Ishikawa (cell line): Measurements from ENCODE around the gene CRTC3.
A peak's percentile ranks its signal among the peaks of the same experiment; 100 is the strongest.

Experiments
- CEBPB ChIP-seq: IDR thresholded peaks from 2 replicates; pipeline ENCODE4 v1.6.1; 2012
- CREB1 ChIP-seq: IDR thresholded peaks from 2 replicates; pipeline ENCODE4 v1.6.1; 2012; ENCODE audit warnings: low read depth
- EGR1 ChIP-seq: IDR thresholded peaks from 2 replicates; pipeline ENCODE4 v1.6.1; 2012
- EP300 ChIP-seq: IDR thresholded peaks from 2 replicates; pipeline ENCODE4 v1.6.1; 2012; ENCODE audit warnings: borderline replicate concordance
- FOXM1 ChIP-seq: IDR thresholded peaks from 2 replicates; pipeline ENCODE4 v1.6.1; 2012; ENCODE audit warnings: low read depth, borderline replicate concordance
- MAX ChIP-seq: IDR thresholded peaks from 2 replicates; pipeline ENCODE4 v1.6.1; 2012
- NFIC ChIP-seq: IDR thresholded peaks from 2 replicates; pipeline ENCODE4 v1.6.1; 2012
- RAD21 ChIP-seq: IDR thresholded peaks from 2 replicates; pipeline ENCODE4 v1.6.1; 2012; ENCODE audit warnings: low read depth
- TAF1 ChIP-seq: IDR thresholded peaks from 2 replicates; pipeline ENCODE4 v1.6.1; 2012; ENCODE audit warnings: low read depth, mild to moderate bottlenecking
- TCF12 ChIP-seq: IDR thresholded peaks from 2 replicates; pipeline ENCODE4 v1.6.1; 2012; ENCODE audit warnings: low read depth
- TEAD4 ChIP-seq: IDR thresholded peaks from 2 replicates; pipeline ENCODE4 v1.6.1; 2012
- YY1 ChIP-seq: IDR thresholded peaks from 2 replicates; pipeline ENCODE4 v1.6.1; 2012; ENCODE audit warnings: low read depth
- ZBTB7A ChIP-seq: IDR thresholded peaks from 2 replicates; pipeline ENCODE4 v1.6.1; 2012; ENCODE audit warnings: low read depth
- TF ChIP-seq, protein P1 (sequence below): IDR thresholded peaks from 2 replicates; pipeline ENCODE4 v1.6.1; 2012
- TF ChIP-seq, protein P2 (sequence below): IDR thresholded peaks from 2 replicates; pipeline ENCODE4 v1.6.1; 2012; ENCODE audit warnings: low read depth, mild to moderate bottlenecking

The CRTC3 gene

DNA sequence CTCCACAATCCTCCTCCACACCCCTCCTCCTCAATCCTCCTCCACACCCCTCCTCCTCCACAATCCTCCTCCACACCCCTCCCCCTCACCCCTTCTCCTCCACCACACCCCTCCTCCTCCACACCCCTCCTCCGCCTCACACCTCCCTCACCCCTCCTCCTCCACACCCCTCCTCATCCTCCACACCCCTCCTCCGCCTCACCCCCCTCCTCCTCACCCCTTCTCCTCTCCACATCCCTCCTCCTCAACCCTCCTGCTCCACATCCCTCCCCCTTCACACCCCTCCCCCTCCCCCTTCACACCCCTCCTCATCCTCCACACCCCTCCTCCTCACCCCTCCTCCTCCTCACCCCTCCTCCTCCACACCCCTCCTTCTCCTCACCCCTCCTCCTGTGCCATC is 117.6 kb downstream of the CRTC3 start:
- TF ChIP-seq TEAD4 (no peak), YY1 (no peak), ZBTB7A (no peak), EP300 (no peak), NFIC (no peak), EGR1 (no peak), MAX (no peak), RAD21 (no peak), CREB1 (no peak), FOXM1 (no peak), TCF12 (no peak), CEBPB (no peak), TAF1 (no peak)
- TF ChIP-seq, protein P1, sequence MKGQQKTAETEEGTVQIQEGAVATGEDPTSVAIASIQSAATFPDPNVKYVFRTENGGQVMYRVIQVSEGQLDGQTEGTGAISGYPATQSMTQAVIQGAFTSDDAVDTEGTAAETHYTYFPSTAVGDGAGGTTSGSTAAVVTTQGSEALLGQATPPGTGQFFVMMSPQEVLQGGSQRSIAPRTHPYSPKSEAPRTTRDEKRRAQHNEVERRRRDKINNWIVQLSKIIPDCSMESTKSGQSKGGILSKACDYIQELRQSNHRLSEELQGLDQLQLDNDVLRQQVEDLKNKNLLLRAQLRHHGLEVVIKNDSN, result no peak
- TF ChIP-seq, protein P2, sequence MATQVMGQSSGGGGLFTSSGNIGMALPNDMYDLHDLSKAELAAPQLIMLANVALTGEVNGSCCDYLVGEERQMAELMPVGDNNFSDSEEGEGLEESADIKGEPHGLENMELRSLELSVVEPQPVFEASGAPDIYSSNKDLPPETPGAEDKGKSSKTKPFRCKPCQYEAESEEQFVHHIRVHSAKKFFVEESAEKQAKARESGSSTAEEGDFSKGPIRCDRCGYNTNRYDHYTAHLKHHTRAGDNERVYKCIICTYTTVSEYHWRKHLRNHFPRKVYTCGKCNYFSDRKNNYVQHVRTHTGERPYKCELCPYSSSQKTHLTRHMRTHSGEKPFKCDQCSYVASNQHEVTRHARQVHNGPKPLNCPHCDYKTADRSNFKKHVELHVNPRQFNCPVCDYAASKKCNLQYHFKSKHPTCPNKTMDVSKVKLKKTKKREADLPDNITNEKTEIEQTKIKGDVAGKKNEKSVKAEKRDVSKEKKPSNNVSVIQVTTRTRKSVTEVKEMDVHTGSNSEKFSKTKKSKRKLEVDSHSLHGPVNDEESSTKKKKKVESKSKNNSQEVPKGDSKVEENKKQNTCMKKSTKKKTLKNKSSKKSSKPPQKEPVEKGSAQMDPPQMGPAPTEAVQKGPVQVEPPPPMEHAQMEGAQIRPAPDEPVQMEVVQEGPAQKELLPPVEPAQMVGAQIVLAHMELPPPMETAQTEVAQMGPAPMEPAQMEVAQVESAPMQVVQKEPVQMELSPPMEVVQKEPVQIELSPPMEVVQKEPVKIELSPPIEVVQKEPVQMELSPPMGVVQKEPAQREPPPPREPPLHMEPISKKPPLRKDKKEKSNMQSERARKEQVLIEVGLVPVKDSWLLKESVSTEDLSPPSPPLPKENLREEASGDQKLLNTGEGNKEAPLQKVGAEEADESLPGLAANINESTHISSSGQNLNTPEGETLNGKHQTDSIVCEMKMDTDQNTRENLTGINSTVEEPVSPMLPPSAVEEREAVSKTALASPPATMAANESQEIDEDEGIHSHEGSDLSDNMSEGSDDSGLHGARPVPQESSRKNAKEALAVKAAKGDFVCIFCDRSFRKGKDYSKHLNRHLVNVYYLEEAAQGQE, result no peak

DNA sequence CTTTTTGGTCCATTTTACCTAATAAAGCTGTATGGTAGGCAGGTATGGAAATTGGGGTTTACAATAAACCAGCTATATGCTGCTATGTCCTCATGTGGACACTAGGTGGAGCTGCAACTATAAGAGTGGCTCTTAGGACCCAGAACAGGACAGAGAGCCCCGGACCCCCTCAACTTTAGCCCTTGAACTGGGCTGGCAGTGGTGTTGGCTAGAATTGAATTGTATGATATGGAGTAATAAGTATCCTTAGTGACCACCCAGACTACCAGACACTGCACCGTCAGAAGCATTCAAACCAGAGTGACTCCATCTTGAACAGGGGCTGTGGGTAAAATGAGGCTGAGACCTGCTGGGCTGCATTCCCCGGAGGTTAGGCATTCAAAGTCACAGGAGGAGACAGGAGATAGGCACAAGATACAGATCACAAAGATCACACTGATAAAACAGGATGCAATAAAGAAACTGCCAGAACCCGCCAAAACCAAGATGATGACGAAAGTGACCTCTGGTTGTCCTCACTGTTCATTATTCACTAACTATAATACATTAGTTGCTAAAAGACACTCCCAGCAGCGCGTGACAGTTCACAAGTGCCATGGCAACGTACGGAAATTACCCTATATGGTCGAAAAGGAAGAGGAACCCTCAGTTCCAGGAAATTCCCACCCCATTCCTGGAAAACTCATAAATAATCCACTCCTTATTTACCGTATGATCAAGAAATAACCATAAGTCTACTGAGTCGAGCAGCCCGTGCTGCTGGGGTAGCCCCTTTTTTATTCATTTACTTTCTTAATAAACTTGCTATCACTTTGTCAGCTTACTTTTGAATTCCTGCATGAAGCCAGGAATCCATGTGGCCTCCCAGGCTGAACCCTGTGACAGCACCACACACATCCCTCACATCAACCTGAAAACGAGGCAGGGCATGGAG is 118.7 kb downstream of the CRTC3 start:
- TF ChIP-seq ZBTB7A, result no peak
- peak; percentile 94 for TF ChIP-seq RAD21
- TF ChIP-seq YY1, result peak; percentile 64; the same call in 1 of the 2 replicates

DNA sequence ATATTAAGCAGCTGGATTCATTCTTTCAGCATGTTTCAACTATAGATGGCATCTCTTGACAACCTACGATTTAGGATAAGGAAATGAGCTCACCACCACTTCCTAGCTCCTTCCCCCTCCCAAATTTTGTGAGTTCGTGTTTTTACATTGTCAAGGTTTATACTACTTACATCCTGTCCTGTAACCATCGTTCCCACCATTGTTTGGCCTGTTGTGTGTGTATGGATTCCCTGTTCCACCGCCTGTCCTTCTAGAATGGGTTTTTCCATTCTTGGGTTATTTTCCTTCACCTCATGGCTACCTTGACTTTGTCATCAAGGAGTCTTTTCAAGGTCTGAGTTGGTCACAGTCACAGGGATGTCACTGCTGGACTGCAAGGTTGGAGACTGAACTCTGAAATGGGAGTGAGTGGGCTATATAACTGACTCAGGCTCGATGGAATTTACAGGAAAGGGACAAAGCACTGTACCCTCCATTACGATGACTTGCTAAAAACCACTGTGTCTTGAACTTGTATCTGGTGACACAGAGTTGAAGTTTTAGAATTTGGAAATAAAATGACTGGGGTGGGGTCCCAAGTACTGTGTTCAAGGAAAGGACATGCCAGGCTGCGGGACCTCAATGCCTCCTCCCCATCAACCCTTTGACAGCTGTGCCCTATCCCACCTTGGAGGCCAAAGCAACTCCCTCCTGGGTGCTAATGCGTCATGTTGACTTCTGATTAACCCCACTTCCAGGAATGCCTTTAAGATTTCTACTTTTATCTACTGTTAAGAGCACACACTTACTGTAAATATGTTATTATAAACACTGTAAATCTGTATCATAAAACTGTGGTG is 120.6 kb downstream of the CRTC3 start:
- no peak for TF ChIP-seq EGR1
- TF ChIP-seq YY1, result no peak
- TF ChIP-seq CEBPB, result no peak
- TF ChIP-seq, protein P1, result no peak
- TF ChIP-seq EP300, result no peak
- no peak for TF ChIP-seq TCF12
- TF ChIP-seq TAF1, result no peak
- no peak for TF ChIP-seq ZBTB7A
- TF ChIP-seq, protein P2, result no peak
- TF ChIP-seq FOXM1, result no peak

- TF ChIP-seq CREB1 (no peak), TCF12 (no peak), CEBPB (no peak), MAX (no peak), EP300 (no peak)
Observed at GRCh38 chr15:90650956-90651689, 121.4 kb downstream of the CRTC3 start.
